NCI-H1930 (cell line): ENCODE data around the gene NLRC3.

ENCODE experiments used
- DNase-seq, 2 experiments: peaks; one replicate each; lab custom pipeline; 2025; lab: John Stamatoyannopoulos, UW

NLRC3 gene

DNA sequence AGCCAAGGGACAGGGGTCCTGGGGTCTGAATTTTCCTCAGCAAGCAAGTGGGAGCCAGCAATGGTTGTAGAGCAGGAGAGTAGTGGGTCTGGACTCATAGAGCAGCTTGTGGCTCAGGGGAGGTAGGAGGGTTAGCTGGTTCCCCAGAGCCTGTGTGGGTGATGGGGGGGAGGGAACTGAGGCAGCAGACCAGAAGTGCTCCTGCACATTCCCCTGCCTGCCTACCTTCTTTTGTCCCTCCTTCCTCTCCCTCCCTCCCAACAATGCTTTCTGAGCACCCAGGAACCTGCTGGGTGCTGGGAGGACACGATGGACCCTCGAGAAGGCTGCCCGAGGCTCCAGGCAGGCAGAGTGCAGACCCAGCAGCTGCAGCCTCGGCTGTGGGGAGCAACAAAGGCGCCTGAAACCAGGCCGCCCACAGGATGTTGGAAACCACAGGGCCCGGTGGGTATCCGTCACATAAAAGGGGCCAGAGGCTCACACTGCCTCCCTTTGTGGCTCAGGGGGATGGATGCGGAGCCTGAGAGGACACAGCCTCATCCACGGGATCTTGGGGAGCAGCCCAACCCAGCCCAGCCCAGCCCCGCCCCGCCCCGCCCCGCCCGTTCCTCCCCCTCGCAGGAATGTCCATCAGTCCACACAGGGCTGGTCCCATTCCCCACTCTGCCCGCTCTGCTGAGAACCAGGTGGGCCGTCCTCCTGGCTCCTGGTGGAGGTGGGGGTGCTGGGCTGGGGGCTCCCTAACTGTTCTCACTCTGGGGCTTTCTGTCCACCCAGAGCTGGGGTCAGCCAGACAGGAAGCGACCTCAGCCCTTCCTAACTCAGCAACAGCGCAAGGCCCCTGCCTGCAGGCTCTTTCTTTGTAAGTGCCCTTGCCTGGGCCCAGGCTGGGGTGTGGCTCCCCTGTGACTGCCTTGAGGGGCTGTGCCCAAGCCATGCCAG lies 1.7 kb upstream of the NLRC3 start:
- DNase-seq, result no peak

DNA sequence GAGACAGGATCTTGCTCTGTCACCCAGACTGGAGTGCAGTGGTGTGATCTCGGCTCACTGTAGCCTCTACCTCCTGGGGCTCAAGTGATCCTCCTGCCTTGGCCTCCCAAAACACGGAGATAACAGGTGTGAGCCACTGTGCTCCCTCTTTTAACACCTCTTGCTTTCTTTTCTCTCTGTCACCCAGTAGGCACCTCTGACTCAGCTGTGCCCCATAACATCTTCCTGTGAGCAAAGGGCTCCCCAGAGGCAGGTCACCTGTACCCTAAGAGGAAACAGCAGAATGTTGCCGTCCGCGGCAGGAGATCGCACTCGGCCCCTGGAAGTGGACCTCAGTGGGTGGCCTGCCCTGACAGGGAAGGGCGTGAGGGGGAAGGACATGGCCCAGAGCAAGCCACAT lies 918 bp upstream of the NLRC3 start:
- no peak for DNase-seq

DNA sequence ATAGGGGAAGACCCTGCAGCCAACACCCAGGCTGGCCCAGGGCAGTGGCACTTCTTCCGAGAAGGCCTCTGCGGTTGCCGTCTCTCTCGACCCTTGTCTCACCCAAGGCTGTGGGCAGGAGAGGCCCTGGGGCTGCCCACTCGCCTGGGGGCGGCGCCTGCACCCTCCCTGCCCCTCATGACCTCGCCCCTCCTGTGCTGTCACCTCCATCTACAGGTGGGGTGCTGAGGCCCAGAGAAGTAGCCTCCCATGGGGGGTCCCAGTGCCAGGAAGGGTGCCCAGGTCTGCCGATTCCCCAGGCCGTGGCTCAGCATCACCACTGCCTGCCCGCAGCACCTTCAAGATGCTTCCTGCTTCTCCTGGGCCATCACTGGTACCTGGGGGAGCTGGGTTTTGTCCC lies 992 bp downstream of the NLRC3 start:
- DNase-seq, result no peak

DNA sequence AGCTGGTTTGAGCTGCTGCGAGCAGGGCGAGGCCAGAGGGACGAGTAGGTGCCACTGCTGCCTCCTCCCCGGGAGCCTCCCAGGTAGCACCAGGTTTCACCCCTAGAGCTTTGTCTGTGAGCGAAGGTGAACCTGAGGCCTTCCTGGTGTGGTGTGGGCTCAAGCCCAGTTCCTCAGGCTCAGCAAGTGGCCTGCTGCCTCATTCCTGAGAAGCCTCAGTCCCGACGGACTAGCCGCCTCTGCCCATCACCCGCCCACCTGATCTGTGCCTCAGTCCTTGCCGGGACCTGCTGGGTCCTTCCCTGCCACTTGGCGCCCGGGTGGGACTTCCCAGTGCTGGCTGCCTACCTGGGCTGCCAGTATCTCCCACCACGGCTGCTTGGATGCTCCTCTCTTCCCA lies 1.7 kb downstream of the NLRC3 start:
- DNase-seq, result no peak

DNA sequence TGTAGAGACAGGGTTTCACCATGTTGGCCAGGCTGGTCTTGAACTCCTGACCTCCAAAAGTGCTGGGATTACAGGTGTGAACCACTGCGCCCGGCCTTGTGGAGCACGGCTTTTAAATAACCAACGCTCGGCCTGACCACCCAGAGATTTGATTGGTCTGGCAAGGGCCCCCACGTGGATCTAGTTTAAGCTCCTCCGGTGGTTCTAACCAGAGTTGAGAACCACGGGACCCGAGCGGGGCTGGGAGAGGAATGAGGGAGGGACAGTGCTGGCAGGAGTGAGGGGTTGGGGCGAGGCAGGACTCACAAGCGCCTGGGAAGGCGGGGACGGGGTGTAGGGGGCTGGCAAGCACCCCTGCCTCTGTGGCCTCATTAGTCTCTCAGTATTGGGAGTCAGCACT lies 3.0 kb downstream of the NLRC3 start:
- DNase-seq, result no peak

DNA sequence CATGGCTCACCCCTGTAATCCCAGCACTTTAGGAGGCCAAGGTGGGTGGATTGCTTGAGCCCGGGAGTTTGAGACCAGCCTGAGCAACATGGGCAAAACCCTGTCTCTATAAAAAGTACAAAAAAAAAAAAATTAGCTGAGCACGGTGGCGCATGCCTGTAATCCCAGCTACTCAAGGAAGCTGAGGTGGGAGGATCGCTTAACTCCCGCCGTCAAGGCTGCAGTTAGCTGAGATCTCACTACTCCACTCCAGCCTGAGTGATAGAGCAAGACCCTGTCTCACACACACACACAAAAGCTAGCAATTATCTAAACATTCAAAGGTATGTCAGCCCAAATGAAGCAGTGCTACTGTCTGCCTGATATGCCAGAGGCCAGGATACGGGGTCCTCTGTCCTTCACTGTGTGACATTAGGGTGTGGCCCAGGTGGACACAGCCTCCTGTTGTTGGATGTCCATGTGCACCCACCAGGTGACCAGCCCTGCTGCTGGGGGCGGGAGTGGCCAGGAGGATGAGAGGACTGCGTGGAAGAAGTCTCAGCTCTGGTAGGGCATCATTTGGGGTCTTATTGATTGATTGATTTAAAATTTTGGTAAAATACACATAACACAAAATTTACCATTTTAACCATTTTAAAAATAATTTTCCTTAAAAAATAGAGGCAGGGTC lies 3.9 kb downstream of the NLRC3 start:
- no peak for DNase-seq

DNA sequence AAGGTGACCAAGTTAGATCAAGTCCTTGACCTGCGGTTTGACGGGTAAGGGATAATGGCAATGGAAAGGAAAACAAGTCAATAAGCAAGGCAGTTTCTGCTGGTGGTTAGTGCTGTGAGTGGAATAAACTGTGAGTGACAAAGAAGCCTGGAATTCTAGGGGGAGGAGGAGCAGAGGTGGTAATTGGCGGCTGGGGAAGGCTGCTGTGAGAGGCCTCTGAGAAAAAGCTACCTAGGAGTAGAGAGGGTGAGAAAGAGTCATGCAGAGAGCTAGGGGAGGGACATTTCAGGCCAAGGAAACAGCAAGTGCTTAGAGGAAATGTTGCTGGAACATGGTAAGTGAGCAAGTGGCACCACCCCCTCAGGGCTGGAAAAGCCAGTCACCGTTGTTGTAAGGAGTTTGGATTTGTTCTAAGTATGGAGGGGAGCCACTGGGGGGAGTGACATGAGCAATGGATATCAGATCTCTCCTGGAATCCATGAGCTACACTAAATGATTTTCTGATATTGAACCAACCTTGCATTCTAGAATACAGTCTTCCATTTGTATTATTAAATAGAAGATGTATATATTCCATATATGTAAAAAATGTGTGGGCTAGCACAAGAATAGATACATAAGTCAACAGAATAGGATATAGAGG lies 6.7 kb downstream of the NLRC3 start:
- DNase-seq, result no peak

DNA sequence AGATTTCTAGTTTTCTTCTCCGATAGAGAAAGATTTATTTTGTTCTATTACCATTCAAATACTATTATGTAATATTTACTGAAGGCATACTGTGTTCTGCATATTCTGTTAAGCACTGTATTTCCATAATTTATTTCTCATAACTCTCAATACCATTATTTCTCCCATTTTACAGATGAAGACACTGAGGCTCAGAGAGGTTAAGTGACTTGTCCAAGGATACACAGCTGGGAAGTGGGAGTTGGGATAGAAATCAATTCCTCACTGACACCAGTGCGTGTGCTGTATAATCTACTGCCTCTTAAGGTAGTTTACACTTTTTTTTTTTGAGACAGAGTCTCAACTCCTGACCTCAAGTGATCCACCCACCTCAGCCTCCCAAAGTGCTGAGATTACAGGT lies 7.4 kb downstream of the NLRC3 start:
- DNase-seq, result no peak

DNA sequence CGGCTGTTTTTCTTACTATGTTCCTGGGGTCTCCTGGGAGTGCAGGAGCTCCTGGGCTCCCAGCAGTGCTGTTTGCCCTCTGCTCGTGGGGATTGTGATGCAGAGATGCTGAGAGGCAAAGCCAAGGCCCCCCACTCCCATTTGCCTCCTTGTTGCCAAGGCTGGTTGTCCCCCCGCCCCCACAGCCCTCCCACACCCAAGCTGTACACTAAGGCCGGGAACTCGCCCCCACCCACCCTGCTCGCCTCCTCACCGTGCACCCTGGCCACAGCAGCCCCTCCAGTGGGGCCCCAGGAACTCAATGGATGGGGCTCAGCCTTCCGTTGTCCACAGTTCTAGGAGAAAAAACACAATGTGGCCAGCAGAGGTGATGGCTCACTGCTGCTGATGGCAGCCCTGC lies 10.2 kb downstream of the NLRC3 start:
- no peak for DNase-seq

DNA sequence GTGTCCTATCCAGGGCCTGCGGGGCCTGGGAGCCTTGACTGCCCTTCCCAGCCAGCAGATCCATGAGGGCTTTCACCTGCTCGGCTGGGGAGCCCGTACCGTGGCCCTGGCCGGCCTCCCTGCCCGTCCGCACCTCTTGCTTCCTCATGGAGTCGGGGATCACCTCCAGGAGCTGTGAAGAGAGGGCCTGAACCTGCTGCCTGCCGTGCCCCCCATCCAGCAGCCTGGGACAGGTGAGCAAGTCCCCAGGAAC lies 12.4 kb downstream of the NLRC3 start:
- no peak for DNase-seq

DNA sequence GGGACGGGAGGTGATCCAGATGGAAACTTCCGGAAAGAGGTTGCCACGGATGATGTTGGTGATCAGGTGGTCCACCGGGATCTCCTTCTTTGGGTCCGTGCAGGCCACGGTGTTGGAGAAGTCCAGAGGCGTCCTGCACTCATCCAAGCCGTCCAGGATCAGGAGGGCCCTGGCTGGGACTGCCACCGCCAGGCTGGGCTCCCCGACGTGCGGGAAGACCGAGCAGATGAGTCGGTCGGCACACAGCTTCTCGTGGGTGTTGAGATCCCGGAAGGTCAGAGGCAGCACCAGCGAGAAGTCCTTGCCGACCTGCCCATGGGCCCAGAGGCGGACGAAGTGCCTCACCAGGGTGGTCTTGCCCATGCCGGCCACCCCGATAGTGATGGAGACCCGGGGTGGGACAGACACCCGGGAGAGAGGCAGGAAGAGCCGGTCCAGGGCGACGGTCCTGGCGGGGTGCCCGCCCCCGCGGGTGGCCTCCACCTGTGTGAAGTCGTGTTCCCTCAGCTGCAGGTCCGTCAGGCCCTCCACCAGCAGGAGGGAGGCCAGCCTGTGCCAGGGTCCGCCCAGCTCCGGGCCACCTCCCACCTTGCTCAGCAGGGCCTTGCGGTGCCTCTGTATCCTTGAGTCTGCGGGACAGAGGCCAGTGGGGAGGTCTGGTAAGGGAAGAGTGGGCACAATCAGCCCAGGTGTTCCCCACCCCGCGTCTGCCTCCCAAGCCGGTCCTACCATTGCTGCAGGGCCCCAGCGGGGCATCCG lies 12.9 kb downstream of the NLRC3 start:
- DNase-seq, result no peak

DNA sequence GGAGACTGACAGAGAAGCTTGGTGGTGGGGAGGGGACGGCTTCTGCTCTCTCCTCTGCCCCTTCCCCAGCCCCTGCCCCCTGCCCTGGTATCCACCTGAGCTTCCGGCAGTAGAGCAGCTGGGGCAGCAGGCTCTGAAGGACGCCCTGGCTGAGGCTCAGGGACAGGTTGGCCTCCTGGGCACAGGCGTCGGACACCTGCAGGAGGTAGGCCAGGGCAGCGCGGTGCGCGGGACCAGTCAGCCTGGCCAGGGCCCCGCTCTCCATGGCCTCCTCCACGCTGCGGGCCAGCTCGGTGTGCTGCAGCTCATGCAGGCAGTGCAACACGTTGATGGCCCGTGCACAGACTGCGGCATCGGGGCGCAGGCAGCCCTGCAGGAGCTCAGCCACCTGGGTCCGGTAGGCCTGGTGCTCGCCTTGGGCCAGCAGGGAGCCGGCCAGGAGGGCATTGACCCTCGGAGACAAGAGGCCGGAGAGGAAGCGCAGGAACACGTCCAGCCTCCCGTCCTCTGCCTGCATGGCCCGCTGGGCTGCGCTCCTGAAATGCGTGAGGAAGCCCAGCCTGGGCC lies 14.2 kb downstream of the NLRC3 start:
- DNase-seq, result no peak

DNA sequence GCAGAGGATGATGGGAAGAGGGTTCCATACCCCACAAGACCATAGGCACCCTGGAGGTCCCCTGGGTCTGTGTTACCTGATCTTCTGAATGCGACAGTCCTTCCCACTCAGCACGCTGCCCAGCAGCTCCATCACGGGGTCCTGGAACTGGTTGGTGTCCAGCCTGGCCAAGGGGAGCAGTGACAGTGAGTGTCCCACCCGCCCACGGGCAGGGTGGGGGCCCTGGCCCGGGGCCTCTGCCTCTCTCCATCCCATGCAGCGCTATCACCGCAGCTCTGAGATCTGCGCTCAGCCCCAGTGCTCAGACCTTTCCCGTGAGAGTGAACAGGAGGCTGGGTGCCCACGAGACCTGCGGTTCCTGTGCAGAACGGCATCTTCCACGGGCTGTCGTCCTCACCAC lies 15.6 kb downstream of the NLRC3 start:
- DNase-seq, result no peak

DNA sequence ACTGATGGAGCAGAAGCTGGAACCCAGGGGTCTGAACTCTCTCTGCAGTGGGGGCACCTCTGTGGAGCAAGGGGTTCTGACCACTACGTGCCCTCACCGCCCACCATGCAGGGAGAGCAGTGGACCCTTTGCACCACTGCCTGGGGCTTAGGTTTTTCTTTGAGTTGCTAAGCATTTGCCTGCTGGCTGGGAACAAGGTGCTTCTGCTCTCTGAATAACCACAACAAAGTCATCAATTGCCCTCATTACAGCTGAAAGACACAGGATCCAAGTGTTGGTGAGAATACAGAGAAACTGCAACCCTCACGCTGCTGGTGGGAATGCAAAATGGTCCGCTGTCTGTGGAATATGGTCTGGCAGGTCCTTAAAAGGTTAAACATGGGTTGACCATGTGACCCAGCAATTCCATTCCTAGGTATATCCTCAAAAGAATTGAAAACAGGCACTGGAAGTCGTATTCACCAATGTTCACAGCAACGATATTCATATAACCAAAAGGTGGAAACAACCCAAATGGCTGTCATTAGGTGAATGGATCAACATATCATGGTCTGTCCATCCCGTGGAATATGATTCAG lies 22.8 kb downstream of the NLRC3 start:
- no peak for DNase-seq

DNA sequence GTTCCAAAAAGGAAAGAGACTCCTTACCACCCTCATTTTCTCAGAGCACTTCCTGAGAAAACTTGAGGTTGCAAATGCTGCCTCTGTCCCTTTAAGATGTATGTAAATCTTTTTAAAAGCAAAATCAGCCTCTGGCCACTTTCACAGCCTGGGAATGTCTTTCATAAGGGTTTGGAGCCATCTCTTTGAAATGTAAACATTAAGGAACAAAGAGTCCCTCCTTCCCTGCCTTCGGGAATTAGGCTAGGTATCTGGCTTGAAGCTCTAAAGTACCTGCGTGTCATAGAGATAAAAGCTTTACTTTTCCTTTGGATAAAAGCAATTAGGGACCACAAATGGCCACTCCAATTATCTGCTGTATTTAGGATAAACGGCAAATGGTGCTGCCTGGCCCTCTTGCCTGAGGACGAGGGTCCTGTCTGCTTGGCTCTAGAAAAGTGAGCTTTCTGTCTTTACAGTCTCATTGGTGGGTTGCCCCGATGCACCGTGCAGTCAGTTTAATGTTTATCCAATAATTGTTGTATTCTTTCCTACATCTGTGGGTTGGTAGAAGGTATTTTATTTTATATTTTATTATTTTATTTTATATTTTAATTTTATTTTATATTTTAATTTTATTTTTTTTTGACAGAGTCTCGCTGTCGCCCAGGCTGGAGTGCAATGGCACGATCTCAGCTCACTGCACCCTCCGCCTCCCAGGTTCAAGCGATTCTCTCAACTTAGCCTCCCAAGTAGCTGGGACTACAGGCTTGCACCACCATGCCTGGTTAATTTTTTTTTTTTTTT lies 23.9 kb downstream of the NLRC3 start:
- peak; percentile 67 to 80 for DNase-seq

DNA sequence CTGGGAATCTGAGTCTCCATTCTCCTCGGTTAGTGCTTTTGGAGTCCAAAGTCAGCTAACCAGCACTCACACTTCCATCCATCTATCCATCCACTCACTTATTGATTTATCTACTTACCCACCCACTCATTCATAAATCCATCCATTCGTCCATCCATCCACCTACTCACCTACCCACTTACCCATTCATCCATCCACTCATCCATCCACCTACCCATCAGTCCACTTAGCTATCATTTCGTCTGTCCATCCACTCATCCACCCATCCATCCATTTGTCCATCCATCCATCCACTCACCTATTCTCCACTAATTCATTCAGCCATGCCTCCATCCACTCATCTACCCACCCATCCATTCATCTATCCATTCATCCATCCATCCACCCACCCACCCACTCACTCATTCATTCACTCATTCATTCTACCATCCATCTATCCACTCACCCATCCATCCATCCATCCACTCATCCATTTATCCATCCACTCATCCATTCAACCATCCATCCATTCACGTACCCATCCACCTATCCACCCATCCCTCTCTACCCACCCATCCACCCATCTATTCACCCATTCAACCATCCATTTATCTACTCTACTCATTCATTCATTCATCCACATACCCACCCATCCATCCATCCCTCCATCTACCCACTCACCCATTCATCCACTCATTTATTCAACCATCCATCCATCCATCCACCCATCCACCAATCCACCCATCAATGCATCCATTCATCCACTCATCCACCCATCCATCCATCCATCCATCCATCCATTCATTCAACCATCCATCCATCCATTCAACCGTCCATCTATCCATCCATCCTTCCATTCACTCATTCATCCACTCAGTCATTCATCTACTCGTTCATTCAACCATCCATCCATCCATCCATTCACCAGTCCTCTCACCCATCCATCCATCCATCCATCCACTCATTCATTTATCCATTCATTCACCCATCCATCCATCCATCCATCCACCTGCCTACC lies 26.1 kb downstream of the NLRC3 start:
- no peak for DNase-seq

DNA sequence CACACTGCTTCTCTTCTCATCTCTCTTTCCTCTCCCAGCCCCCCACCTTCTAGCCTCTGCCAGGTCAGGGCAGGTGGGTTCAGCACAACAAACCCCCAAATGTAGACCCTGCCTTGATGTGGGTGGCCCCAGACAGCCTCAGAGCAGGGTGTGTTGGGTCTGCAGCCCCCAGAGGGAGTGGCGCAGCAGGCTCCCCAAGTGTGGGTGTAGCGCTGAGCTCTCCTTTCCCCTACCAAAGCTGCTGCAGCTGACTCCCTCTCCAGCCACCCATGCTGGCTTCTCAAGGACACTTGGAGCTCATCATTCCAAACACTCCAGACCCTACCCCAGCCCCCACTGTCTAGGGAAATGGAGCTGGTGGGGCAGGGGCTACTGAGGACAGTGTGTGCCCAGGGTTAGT lies 27.3 kb downstream of the NLRC3 start:
- no peak for DNase-seq

DNA sequence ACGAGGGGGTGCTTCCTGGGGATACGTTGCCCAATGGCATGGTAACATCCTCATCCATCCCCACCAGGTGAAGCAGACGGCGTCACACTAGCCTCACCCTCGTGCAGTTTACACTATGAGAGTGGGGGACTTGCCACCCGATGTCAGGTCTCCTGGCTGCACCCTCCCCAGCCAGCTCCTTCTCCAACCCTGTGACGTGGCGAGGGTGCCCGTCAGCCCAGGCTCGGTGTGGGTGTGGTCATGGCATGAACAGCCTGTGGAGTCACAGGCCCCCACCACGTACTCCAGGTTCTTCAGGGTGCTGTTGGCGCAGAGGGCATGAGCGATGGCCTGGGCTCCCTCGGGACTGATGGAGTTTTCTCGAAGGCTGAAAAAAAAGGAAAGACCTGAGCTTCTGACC lies 28.3 kb downstream of the NLRC3 start:
- DNase-seq, result no peak

DNA sequence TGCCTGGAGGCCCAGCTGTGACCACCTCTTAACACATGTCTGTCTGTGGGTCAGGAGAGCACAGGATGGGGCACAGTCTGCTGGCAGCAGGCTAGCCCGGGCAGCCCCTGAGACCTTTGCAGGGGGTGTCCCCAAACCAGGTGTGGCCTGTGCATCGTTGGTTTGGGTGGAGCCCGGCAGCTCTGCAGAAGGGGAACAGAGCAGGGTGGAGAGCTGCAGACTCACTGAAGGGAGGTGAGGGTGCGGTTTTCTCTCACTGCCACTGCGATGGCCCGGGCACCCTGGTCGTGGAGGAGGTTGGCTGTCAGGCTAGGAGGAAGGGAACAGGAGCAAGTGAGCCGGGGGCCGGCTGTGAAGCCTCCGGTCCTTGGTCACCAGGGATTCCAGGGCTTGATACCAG lies 28.8 kb downstream of the NLRC3 start:
- DNase-seq, result no peak
